Right lobe of liver (tissue), 4 donors: ENCODE measurements around the gene RPS6KA5.

Experiments
- CTCF ChIP-seq, 4 donors: fragments of 200-600 bp in 3 of 4; fragments of 450-650 bp in 1 of 4; IDR thresholded peaks; one replicate each; pipeline versions ENCODE4 v1.5.1 to v1.8.0; 2016 to 2022; ENCODE audit warnings: antibody characterized with exemption in 4 of 4, mild to moderate bottlenecking in 2 of 4
- POLR2A ChIP-seq: fragments of 450-650 bp; IDR thresholded peaks from one replicate; pipeline ENCODE4 v1.6.1; 2017; ENCODE audit warnings: antibody characterized with exemption, mild to moderate bottlenecking
- donor health status: DM: no; HTN: no; CAD: no.
- donor health status: DM: no; HTN: no; CAD: no.
- donor health status: DM: no; HTN: yes; CAD: no.

- no peak for TF ChIP-seq POLR2A
- TF ChIP-seq CTCF (IDR thresholded peaks at IDR 0.05): no peak
Observed at GRCh38 chr14:90808759-90809529, 251.5 kb downstream of the RPS6KA5 start.
